GM19351 (cell line): Measurements from ENCODE around the gene PCDHGC3.

Experiments
- ATAC-seq: cut with Tn5 transposase; IDR thresholded peaks from one replicate; pipeline ENCODE4 v1.9.1; 2021; ENCODE audit warnings: mild to moderate bottlenecking, moderate library complexity; ENCODE audit not compliant: unreplicated experiment

The PCDHGC3 gene

GRCh38 chr5:141519605-141520565 is 44.1 kb downstream of the PCDHGC3 start:
- ATAC-seq, result no peak

DNA sequence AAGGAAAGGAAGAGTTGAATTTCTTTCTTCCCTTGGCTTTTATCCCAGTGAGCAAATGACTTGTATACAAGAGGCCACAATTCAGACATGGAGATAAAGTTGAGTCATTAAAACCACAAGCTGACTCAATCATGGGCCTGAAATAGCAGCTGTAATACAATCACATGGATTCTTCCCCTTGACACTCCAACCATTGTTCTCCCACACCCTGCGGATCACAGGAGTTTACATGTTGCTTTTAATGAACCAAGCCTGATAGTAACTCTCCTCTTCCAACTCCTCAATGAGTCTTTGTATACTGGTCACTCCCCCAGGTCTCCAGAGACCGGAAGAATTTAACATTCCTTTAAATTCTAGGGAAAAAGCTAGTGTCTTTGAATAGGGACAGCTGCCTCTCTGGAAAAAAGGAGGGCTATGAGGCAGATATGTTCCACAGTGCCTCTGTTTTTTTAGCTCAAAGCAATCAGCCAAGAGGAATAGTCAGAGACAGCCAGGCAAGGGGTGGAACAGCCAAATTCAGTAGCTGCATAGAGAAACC is 45.5 kb downstream of the PCDHGC3 start:
- no peak for ATAC-seq

DNA sequence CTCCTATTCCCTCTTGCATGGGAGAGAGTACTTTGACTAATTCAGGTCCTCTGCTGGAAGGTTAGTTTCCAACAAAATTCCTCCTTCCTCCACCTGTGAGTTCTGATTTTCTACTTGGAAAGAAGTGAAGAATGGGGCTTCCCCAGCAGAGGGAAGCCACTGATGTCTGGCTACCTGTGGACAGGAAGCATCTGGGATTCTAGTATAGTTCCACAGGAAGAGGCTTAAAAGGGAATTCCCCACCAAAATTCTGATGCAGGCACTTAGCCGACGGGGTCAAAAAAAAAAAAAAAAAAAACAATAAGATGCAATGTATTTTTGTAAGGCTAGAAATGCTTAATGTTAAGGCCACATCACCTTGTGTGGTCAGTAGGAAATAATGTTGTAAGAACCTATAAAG is 46.5 kb downstream of the PCDHGC3 start:
- ATAC-seq, result no peak

DNA sequence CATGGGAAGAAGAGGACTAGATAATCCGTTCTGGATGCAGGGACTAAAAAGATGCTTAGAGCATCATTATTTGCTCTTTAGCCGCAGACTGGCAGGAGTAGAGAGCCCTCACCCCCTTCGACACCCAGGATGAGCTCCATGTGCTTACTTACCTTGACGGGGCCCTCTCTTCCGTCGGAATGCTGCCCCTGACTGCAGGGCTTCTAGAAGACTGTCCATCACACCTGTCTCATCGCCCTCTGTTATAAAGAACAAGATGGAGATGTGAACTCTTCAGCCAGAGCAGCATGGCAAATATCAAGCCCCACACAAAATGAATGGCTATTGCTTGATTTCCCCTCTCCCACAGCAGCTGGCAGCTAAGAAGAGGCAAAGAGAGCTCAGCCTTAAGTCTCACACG is 48.2 kb downstream of the PCDHGC3 start:
- ATAC-seq, result no peak

GRCh38 chr5:141524604-141525597 is 49.1 kb downstream of the PCDHGC3 start:
- ATAC-seq, result peak; percentile 79

DNA sequence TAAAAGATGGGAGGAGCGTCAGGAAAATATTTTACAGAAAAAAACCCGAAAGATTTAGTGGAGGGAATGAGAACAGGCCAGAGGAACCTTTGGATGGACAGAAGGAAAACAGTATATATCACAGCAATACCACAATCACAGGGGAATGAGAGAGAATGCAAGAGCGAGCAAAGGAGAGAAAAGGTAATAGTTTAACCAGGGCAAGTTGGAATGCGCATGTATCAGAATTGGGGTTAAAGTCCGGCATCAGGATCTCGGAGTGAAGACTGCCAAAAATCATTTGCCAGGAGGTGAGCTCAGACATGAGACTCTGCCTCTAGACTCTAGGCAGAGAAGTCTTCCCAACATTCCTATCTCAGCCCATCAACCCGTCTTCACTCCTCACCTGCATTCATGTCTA is 49.9 kb downstream of the PCDHGC3 start:
- ATAC-seq, result no peak

DNA sequence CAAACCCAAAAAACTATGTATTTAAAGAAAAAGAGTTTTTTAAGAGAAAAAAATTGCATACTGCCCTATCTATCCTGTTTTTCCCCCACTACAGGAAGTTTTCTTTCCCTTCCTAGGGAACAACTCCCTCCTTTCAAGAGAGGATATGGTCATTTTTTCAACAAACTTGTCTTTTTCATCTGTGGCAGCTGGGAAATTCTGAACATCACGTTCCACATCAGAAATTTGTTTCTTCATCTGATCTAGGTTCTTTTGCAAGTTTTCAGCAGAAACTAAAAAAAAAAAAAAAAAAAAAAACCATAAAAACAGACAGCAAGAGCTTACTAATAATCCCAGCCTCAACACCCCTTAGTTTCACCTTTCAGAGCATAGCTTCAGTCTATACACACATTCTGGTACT is 51.7 kb downstream of the PCDHGC3 start:
- ATAC-seq, result no peak
